ENCODE data around the gene MLANA. TPM values are rescaled to one million over a fixed set of nuclear protein-coding genes. Genes with fewer than 3 reads are reported as not detected.

The MLANA gene
- total RNA-seq, 4 donors from 2014 or later: not detected

- intact Hi-C loops (cut with DNase I): no loop called here
- peaks cover 0 to 22% (median 0%) of the 10 kb centered on the region in 3 donors for H3K36me3 ChIP-seq
- no peak overlapping the region for H3K27ac ChIP-seq
- H3K4me1 ChIP-seq: no peaks in the 10 kb centered on the region
- TF ChIP-seq POLR2A (IDR thresholded peaks at IDR 0.05): no peak
- TF ChIP-seq, protein P1, sequence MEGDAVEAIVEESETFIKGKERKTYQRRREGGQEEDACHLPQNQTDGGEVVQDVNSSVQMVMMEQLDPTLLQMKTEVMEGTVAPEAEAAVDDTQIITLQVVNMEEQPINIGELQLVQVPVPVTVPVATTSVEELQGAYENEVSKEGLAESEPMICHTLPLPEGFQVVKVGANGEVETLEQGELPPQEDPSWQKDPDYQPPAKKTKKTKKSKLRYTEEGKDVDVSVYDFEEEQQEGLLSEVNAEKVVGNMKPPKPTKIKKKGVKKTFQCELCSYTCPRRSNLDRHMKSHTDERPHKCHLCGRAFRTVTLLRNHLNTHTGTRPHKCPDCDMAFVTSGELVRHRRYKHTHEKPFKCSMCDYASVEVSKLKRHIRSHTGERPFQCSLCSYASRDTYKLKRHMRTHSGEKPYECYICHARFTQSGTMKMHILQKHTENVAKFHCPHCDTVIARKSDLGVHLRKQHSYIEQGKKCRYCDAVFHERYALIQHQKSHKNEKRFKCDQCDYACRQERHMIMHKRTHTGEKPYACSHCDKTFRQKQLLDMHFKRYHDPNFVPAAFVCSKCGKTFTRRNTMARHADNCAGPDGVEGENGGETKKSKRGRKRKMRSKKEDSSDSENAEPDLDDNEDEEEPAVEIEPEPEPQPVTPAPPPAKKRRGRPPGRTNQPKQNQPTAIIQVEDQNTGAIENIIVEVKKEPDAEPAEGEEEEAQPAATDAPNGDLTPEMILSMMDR (IDR thresholded peaks at IDR 0.05): no peak
- no peaks in the 10 kb centered on the region for H3K9me3 ChIP-seq
- 75 to 79% methylated on average over 4 of the region's 4 CpGs for WGBS, 2 donors
- no peak for DNase-seq
- no peak overlapping the region for H3K4me3 ChIP-seq
- no peaks in the 10 kb centered on the region for H3K27me3 ChIP-seq
Measured at GRCh38 chr9:5893134-5893505, 2.4 kb downstream of the MLANA start.

DNA sequence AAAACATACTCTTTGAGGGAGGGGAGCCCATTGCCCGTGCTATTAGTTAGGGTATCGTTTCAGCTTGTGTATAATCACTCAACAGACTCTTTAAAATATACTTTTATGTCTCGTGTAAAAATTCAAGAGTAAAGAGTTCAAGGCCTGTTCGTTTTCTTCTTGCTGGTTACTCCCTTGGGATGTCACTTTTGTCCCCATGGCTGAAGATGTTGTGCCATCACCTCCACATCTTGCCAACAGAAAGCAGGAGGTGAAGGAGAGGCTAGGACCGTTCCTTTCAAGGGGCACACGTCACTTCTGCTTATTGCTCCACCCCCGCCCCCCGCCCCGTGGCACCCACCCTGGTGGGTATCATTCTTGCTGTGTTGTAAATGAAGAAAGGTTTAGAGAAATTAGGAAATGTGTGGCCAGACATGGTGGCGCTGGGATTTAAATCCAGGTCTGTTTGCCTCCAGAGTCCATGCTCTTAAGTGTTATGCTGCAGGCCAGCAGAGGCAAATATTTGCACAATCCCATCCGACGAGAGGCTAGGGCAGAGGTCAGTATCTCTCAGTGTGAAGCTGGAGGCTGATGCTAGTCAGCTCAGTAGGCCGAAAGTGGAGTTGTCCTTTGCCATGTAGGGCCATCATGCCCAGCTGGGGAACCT, 3.0 kb downstream of the MLANA start:
- no peak for TF ChIP-seq POLR2A (IDR thresholded peaks at IDR 0.05)
- TF ChIP-seq, protein P1 (IDR thresholded peaks at IDR 0.05): no peak
- intact Hi-C loops (cut with DNase I): no loop called here
- Histone ChIP-seq H3K27me3 (no peaks in the 10 kb centered on the region), H3K9me3 (no peaks in the 10 kb centered on the region), H3K4me1 (no peaks in the 10 kb centered on the region), H3K27ac (no peak overlapping the region), H3K36me3 (peaks cover 0 to 28% (median 0%) of the 10 kb centered on the region in 3 donors), H3K4me3 (no peak overlapping the region)
- 75 to 77% methylated on average over 11 to 12 of the region's 13 CpGs for WGBS, 2 donors
- DNase-seq: no peak

GRCh38 chr9:5894237-5894959, 3.7 kb downstream of the MLANA start:
- 87 to 90% methylated on average over 6 of the region's 6 CpGs for WGBS, 2 donors
- intact Hi-C loops (cut with DNase I): no loop called here
- TF ChIP-seq, protein P1 (IDR thresholded peaks at IDR 0.05): no peak
- TF ChIP-seq POLR2A (IDR thresholded peaks at IDR 0.05): no peak
- Histone ChIP-seq H3K9me3 (no peaks in the 10 kb centered on the region), H3K4me3 (no peak overlapping the region), H3K4me1 (no peaks in the 10 kb centered on the region), H3K27ac (no peak overlapping the region), H3K27me3 (no peaks in the 10 kb centered on the region), H3K36me3 (peaks cover 0 to 35% (median 0%) of the 10 kb centered on the region in 3 donors)
- no peak for DNase-seq

GRCh38 chr9:5895782-5896181, 5.1 kb downstream of the MLANA start:
- Histone ChIP-seq H3K9me3 (no peaks in the 10 kb centered on the region), H3K4me1 (no peaks in the 10 kb centered on the region), H3K27me3 (no peaks in the 10 kb centered on the region), H3K27ac (no peak overlapping the region), H3K36me3 (peaks cover 0 to 36% (median 0%) of the 10 kb centered on the region in 3 donors), H3K4me3 (no peak overlapping the region)
- intact Hi-C loops (cut with DNase I): no loop called here
- WGBS, 2 donors: 77 to 83% methylated on average over 4 of the region's 6 CpGs
- DNase-seq: no peak
- TF ChIP-seq, protein P1 (IDR thresholded peaks at IDR 0.05): no peak
- no peak for TF ChIP-seq POLR2A (IDR thresholded peaks at IDR 0.05)

DNA sequence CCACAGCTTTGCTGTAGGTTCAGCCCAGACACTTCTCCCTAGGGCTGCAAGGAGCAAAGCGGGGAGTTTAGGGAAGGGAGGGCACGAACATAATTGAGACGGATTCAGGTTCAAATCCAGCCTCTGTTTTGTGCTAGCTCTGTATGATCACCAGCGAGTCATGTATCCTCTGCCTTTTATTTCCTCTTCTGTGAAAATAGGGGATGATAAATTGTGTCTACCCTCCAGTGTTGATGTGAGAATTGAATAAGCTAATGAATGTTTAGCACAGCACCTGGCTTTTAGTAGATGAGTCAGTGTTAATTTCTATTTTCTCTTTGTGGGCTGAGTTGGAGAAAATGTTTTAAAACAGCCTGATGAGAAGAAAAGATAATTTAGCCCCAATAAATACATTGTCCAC, 6.2 kb downstream of the MLANA start:
- Histone ChIP-seq H3K36me3 (peaks cover 0 to 36% (median 0%) of the 10 kb centered on the region in 3 donors), H3K27me3 (no peaks in the 10 kb centered on the region), H3K4me3 (no peak overlapping the region), H3K4me1 (no peaks in the 10 kb centered on the region), H3K9me3 (no peaks in the 10 kb centered on the region), H3K27ac (no peak overlapping the region)
- intact Hi-C loops (cut with DNase I): no loop called here
- 83 to 97% methylated on average over 4 of the region's 4 CpGs for WGBS, 2 donors
- TF ChIP-seq, protein P1 (IDR thresholded peaks at IDR 0.05): no peak
- TF ChIP-seq POLR2A (IDR thresholded peaks at IDR 0.05): no peak
- DNase-seq: no peak
